Right lobe of liver (tissue), 4 donors: ENCODE results near the gene SCARF1.

Source experiments
- POLR2A ChIP-seq: fragments of 450-650 bp; IDR thresholded peaks from one replicate; pipeline ENCODE4 v1.6.1; 2017; ENCODE audit warnings: antibody characterized with exemption, mild to moderate bottlenecking
- TF ChIP-seq, protein P1 (sequence below), 4 donors: fragments of 200-600 bp in 3 of 4; fragments of 450-650 bp in 1 of 4; IDR thresholded peaks; one replicate each; pipeline versions ENCODE4 v1.5.1 to v1.8.0; 2016 to 2022; ENCODE audit warnings: antibody characterized with exemption in 4 of 4, mild to moderate bottlenecking in 2 of 4
- donor health status: DM: no; HTN: no; CAD: no.
- donor health status: DM: no; HTN: no; CAD: no.
- donor health status: DM: no; HTN: yes; CAD: no.

GRCh38 chr17:1653735-1654134, 8.2 kb upstream of the SCARF1 start:
- TF ChIP-seq, protein P1, sequence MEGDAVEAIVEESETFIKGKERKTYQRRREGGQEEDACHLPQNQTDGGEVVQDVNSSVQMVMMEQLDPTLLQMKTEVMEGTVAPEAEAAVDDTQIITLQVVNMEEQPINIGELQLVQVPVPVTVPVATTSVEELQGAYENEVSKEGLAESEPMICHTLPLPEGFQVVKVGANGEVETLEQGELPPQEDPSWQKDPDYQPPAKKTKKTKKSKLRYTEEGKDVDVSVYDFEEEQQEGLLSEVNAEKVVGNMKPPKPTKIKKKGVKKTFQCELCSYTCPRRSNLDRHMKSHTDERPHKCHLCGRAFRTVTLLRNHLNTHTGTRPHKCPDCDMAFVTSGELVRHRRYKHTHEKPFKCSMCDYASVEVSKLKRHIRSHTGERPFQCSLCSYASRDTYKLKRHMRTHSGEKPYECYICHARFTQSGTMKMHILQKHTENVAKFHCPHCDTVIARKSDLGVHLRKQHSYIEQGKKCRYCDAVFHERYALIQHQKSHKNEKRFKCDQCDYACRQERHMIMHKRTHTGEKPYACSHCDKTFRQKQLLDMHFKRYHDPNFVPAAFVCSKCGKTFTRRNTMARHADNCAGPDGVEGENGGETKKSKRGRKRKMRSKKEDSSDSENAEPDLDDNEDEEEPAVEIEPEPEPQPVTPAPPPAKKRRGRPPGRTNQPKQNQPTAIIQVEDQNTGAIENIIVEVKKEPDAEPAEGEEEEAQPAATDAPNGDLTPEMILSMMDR (IDR thresholded peaks at IDR 0.05): no peak
- TF ChIP-seq POLR2A: no peak
